Muscle of back (tissue), 10 donors: ENCODE data around the gene ZNF343. TPM values are rescaled to one million over a fixed set of nuclear protein-coding genes. Genes with fewer than 3 reads are reported as not detected.

Experiments used
- polyA plus RNA-seq, 10 donors: library from polyadenylated mRNA; unstranded; fragments of 120-200 nt; gene quantifications; one replicate each; pipeline ENCODE4 v1.2.1, GENCODE V29; 2013; ENCODE audit not compliant: insufficient read length in 10 of 10

ZNF343 gene
- polyA plus RNA-seq, 10 donors, result 7.8 to 12.8 (median 9.3) TPM

Other genes with a start within 250 kb of the ZNF343 start
- gene TGM3, start 212.9 kb downstream of the ZNF343 start, polyA plus RNA-seq, result under 1 TPM; 0.15 to 0.69 (median 0.26) TPM
- not detected for gene TGM6, start 128.0 kb downstream of the ZNF343 start, polyA plus RNA-seq
- 100 to 1,000 TPM in 3 of 10 donors, 10 to 100 TPM in 7; 64.6 to 124 (median 82.7) TPM for gene SNRPB, start 38.1 kb downstream of the ZNF343 start, polyA plus RNA-seq
- under 1 TPM in 8 of 10 donors, not detected in 2; 0.04 to 0.27 (median 0.06) TPM for gene TMC2, start 27.7 kb upstream of the ZNF343 start, polyA plus RNA-seq
- gene NOP56, start 143.7 kb upstream of the ZNF343 start, polyA plus RNA-seq, result 100 to 1,000 TPM; 135 to 187 (median 152) TPM
- gene IDH3B, start 155.3 kb upstream of the ZNF343 start, polyA plus RNA-seq, result 100 to 1,000 TPM in 3 of 10 donors, 10 to 100 TPM in 7; 88.5 to 104 (median 96.1) TPM
- 1 to 10 TPM; 4.4 to 9.9 (median 5.5) TPM for gene EBF4, start 183.9 kb upstream of the ZNF343 start, polyA plus RNA-seq